Measurements from ENCODE around the gene MVP. TPM values are rescaled to one million over a fixed set of nuclear protein-coding genes. Genes with fewer than 3 reads are reported as not detected.
"Not testable (repeated sequence)": the region's sequence is repeated elsewhere in the genome, so short reads cannot be mapped to it uniquely, and the experiment has no call there.

Gene MVP
- total RNA-seq, 1 experiment from 2014 or later, result 303 TPM

- DNase-seq (ENCODE audit: low read depth), result no peak
Observed at GRCh38 chr16:29815032-29815721, 5.1 kb upstream of the MVP start.

GRCh38 chr16:29815793-29816693 is 4.2 kb upstream of the MVP start, which contains the start of gene PAGR1:
Gene PAGR1 (plus strand): TSS chr16:29816152. CDS start chr16:29816526, 374 bp downstream.
- peak; percentile 99 for DNase-seq (ENCODE audit: low read depth)

- DNase-seq (ENCODE audit: low read depth), result peak; percentile 62
Observed at GRCh38 chr16:29816694-29817441, 3.4 kb upstream of the MVP start.

- no peak for DNase-seq (ENCODE audit: low read depth)
Observed at GRCh38 chr16:29818082-29818481, 2.2 kb upstream of the MVP start.

GRCh38 chr16:29819506-29819905 is 756 bp upstream of the MVP start:
- no peak for DNase-seq (ENCODE audit: low read depth)

- DNase-seq (ENCODE audit: low read depth), result peak; percentile 43
Observed at GRCh38 chr16:29820730-29821642, 724 bp downstream of the MVP start.

- DNase-seq (ENCODE audit: low read depth), result peak; percentile 83
Observed at GRCh38 chr16:29821643-29822115, 1.4 kb downstream of the MVP start.

GRCh38 chr16:29824589-29825144 is 4.4 kb downstream of the MVP start:
- peak; percentile 87 for DNase-seq (ENCODE audit: low read depth)

- peak; percentile 89 for DNase-seq (ENCODE audit: low read depth)
Observed at GRCh38 chr16:29825145-29826044, 5.1 kb downstream of the MVP start.

- no peak for DNase-seq (ENCODE audit: low read depth)
Observed at GRCh38 chr16:29826342-29826695, 6.1 kb downstream of the MVP start.

- no peak for DNase-seq (ENCODE audit: low read depth)
Observed at GRCh38 chr16:29830774-29831173, 10.5 kb downstream of the MVP start.

GRCh38 chr16:29831490-29831889 is 11.2 kb downstream of the MVP start:
- no peak for DNase-seq (ENCODE audit: low read depth)

GRCh38 chr16:29833219-29833618 is 13.0 kb downstream of the MVP start:
- DNase-seq (ENCODE audit: low read depth), result not testable (repeated sequence)

- no peak for DNase-seq (ENCODE audit: low read depth)
Observed at GRCh38 chr16:29834079-29834478, 13.8 kb downstream of the MVP start.

- no peak for DNase-seq (ENCODE audit: low read depth)
Observed at GRCh38 chr16:29835926-29836325, 15.7 kb downstream of the MVP start.

- DNase-seq (ENCODE audit: low read depth), result no peak
Observed at GRCh38 chr16:29836623-29837022, 16.4 kb downstream of the MVP start.

GRCh38 chr16:29837841-29838240 is 17.6 kb downstream of the MVP start:
- no peak for DNase-seq (ENCODE audit: low read depth)

- no peak for DNase-seq (ENCODE audit: low read depth)
Observed at GRCh38 chr16:29839822-29840221, 19.6 kb downstream of the MVP start.

GRCh38 chr16:29840240-29840639 is 20.0 kb downstream of the MVP start:
- no peak for DNase-seq (ENCODE audit: low read depth)

Data from LHCN-M2 (cell line).